ENCODE results near the gene FAM131A. TPM values are rescaled to one million over a fixed set of nuclear protein-coding genes. Genes with fewer than 3 reads are reported as not detected.

The FAM131A gene
- total RNA-seq, 1 donor from 2014 or later: 14.0 TPM

- Histone ChIP-seq H3K27me3 (ENCODE audit: control insufficient read depth, insufficient read depth, low read length) (peaks cover 6% of the 10 kb centered on the region), H3K36me3 (ENCODE audit: control insufficient read depth, insufficient read depth, low read length) (no peaks in the 10 kb centered on the region)
- no peak for TF ChIP-seq CTCF (IDR thresholded peaks at IDR 0.05; ENCODE audit: insufficient read depth, low read length, poor library complexity, severe bottlenecking)
Observed at GRCh38 chr3:184295771-184296170, 41.6 kb upstream of the FAM131A start.

GRCh38 chr3:184296616-184297015, 40.8 kb upstream of the FAM131A start:
- no peak for TF ChIP-seq CTCF (IDR thresholded peaks at IDR 0.05; ENCODE audit: insufficient read depth, low read length, poor library complexity, severe bottlenecking)
- H3K27me3 ChIP-seq (ENCODE audit: control insufficient read depth, insufficient read depth, low read length): peaks cover 6% of the 10 kb centered on the region
- no peak overlapping the region for H3K4me3 ChIP-seq (ENCODE audit: low read depth, low read length)
- H3K36me3 ChIP-seq (ENCODE audit: control insufficient read depth, insufficient read depth, low read length): no peaks in the 10 kb centered on the region
- no peak for DNase-seq (ENCODE audit: low read depth)

More at GRCh38 chr3:184295771-184296170, 41.6 kb upstream of the FAM131A start:
- H3K4me3 ChIP-seq (ENCODE audit: low read depth, low read length): no peak overlapping the region
- no peak for DNase-seq (ENCODE audit: low read depth)

- no peak for TF ChIP-seq CTCF (IDR thresholded peaks at IDR 0.05; ENCODE audit: insufficient read depth, low read length, poor library complexity, severe bottlenecking)
- peak within 1 kb of the TSS; percentile 82 for H3K4me3 ChIP-seq (ENCODE audit: low read depth, low read length)
- H3K27me3 ChIP-seq (ENCODE audit: control insufficient read depth, insufficient read depth, low read length): peaks cover 3% of the 10 kb centered on the region
- DNase-seq (ENCODE audit: low read depth): peak; percentile 73
- H3K36me3 ChIP-seq (ENCODE audit: control insufficient read depth, insufficient read depth, low read length): peaks cover 1% of the 10 kb centered on the region
Observed at GRCh38 chr3:184298759-184299487, 38.5 kb upstream of the FAM131A start, which contains the start of gene PSMD2. PSMD2 (plus strand) TSS chr3:184299241; CDS start chr3:184299267, 26 bp downstream.

GRCh38 chr3:184299488-184300377, 37.7 kb upstream of the FAM131A start:
- Histone ChIP-seq H3K36me3 (ENCODE audit: control insufficient read depth, insufficient read depth, low read length) (peaks cover 1% of the 10 kb centered on the region), H3K4me3 (ENCODE audit: low read depth, low read length) (peak overlapping the region; percentile 82), H3K27me3 (ENCODE audit: control insufficient read depth, insufficient read depth, low read length) (peaks cover 2% of the 10 kb centered on the region)
- no peak for DNase-seq (ENCODE audit: low read depth)
- TF ChIP-seq CTCF (IDR thresholded peaks at IDR 0.05; ENCODE audit: insufficient read depth, low read length, poor library complexity, severe bottlenecking): no peak

- DNase-seq (ENCODE audit: low read depth): no peak
Observed at GRCh38 chr3:184300378-184300720, 37.1 kb upstream of the FAM131A start.

More at GRCh38 chr3:184300378-184300720, 37.1 kb upstream of the FAM131A start:
- Histone ChIP-seq H3K36me3 (ENCODE audit: control insufficient read depth, insufficient read depth, low read length) (peaks cover 1% of the 10 kb centered on the region), H3K27me3 (ENCODE audit: control insufficient read depth, insufficient read depth, low read length) (no peaks in the 10 kb centered on the region), H3K4me3 (ENCODE audit: low read depth, low read length) (peak overlapping the region; percentile 82)
- no peak for TF ChIP-seq CTCF (IDR thresholded peaks at IDR 0.05; ENCODE audit: insufficient read depth, low read length, poor library complexity, severe bottlenecking)

Measured in kidney epithelial cell (primary cell).